ENCODE measurements around the gene TXNDC17.

TXNDC17 gene

DNA sequence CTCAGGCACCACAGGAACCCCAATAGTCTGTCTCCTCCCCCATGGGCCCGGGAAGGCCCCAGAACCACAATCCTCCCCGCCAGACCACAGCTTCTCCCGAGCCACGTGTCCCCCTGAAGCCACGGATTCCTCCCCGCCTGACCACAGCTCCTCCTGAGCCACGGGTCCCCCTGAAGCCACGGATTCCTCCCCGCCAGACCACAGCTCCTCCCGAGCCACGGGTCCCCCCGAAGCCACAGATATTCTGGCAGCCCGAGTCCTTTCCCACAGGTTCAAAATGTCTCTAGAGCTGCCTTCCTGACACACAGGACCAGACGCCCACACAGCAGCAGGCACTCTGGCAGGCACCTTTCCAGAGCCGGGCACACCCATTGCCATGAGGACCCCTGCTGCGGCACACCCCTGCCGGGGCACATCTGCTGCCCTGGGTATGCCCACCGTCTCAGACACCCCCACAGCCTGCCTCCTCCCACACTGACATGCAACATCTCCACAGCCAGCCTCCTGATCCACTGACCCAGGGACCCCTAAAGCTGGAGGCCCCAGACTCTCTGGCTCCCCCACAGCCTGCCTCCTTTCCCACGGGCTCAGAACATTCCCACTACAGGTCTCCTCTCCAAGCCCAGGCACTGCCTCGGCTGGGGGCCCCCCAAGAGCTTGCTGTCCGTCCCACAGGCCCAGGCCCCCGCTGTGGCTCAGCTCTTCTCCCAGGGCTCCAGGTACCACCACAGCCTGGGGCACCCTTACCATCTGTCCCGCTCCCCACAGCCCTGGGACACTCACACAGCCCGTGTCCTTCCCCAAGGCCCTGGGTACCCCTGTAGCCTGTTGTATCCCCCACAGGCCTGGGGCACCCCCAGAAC lies 2.6 kb upstream of the TXNDC17 start:
- peak; percentile 37 for DNase-seq (ENCODE audit: low read depth)
- H3K4me3 ChIP-seq (ENCODE audit: low read depth, low read length) = no peak overlapping the region
- TF ChIP-seq, protein P1, sequence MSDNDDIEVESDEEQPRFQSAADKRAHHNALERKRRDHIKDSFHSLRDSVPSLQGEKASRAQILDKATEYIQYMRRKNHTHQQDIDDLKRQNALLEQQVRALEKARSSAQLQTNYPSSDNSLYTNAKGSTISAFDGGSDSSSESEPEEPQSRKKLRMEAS (IDR thresholded peaks at IDR 0.05; ENCODE audit: low read depth, low read length) = no peak
- no peak for TF ChIP-seq POLR2A (IDR thresholded peaks at IDR 0.05; ENCODE audit: extremely low read depth, insufficient read length)

DNA sequence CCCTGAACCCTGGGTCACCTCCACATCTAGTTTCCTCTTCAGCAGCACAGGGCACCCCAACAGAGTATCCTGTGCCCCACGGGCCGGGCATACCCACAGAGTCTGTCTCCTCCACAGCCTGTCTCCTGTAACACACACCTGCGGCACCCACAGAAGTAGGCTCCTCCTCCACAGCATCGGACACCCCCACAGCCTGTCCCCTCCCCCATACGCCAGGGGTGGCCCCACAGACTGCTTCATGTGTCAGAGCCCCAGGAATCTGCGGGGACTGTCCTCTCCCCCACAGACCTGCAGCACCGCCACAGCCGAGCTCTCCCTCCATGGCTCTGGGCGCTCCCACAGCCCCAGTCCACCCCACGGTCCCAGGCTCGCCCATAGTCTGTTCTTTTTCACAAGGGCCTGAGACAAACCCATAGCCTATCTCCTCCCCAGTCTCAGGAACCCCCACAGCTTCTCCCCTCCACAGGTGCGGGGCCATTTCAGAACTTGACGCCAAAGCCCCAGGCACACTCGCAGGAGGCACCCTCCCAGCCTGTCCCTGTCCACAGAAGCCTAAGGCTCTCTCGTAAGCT lies 1.8 kb upstream of the TXNDC17 start:
- peak overlapping the region; percentile 90 for H3K4me3 ChIP-seq (ENCODE audit: low read depth, low read length)
- TF ChIP-seq, protein P2, sequence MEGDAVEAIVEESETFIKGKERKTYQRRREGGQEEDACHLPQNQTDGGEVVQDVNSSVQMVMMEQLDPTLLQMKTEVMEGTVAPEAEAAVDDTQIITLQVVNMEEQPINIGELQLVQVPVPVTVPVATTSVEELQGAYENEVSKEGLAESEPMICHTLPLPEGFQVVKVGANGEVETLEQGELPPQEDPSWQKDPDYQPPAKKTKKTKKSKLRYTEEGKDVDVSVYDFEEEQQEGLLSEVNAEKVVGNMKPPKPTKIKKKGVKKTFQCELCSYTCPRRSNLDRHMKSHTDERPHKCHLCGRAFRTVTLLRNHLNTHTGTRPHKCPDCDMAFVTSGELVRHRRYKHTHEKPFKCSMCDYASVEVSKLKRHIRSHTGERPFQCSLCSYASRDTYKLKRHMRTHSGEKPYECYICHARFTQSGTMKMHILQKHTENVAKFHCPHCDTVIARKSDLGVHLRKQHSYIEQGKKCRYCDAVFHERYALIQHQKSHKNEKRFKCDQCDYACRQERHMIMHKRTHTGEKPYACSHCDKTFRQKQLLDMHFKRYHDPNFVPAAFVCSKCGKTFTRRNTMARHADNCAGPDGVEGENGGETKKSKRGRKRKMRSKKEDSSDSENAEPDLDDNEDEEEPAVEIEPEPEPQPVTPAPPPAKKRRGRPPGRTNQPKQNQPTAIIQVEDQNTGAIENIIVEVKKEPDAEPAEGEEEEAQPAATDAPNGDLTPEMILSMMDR (IDR thresholded peaks at IDR 0.05; ENCODE audit: low read depth, low read length) = no peak
- TF ChIP-seq, protein P1 (IDR thresholded peaks at IDR 0.05; ENCODE audit: low read depth, low read length) = no peak
- TF ChIP-seq MYC (IDR thresholded peaks at IDR 0.05; ENCODE audit: low read depth, low read length) (no peak), POLR2A (IDR thresholded peaks at IDR 0.05; ENCODE audit: extremely low read depth, insufficient read length) (no peak)

DNA sequence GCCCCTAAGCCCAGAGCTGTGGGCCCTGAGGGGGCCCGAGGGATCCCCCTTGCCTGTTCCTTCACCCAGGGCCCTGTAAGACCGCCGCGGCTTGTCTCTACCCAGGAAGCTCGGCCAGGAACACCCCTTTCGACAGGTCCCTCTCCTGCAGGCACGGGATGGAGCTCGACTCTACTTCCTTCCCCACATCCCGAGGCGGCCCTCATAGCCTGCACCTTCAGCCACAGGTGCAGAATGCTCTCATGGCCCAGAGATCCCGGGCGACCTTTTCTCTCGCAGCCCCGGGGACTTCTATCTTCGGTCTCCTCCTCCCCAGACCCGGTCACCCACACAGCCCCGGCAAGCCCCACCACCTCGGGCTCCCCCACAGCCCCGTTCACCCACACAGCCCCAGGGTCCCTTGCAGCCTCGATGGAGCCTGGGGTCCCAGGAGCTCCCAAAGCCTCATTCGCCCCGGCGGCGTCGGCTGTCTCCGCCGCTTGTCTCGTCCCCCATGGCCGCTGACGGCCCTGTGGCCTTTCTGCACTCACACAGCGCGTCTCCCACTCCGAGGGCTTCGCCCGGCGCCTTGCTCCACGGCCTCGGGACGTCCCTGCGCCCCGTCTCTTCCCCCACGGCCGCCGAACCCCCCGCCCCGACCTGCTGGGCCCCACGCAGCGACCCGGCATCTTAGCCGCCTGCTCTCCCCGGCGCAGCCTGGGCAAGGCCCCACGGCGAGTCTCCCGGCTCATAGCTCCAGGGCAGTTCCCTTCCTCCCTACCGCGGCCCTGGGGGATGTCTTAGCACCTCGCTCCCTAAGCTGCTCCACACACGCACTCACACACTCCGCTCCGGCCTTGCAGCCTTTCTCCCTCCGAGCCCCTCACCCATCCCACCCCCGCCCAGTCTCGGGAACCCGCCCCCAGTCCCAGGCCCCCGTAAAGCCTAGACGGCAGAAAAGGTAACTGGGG lies 999 bp upstream of the TXNDC17 start:
- TF ChIP-seq, protein P1 (IDR thresholded peaks at IDR 0.05; ENCODE audit: low read depth, low read length) = no peak
- TF ChIP-seq POLR2A (IDR thresholded peaks at IDR 0.05; ENCODE audit: extremely low read depth, insufficient read length) = no peak
- TF ChIP-seq MYC (IDR thresholded peaks at IDR 0.05; ENCODE audit: low read depth, low read length) = no peak
- TF ChIP-seq, protein P2 (IDR thresholded peaks at IDR 0.05; ENCODE audit: low read depth, low read length) = no peak
- H3K4me3 ChIP-seq (ENCODE audit: low read depth, low read length) = peak overlapping the region; percentile 90
- peak; percentile 55 for DNase-seq (ENCODE audit: low read depth)

More for the DNA sequence above, 1.8 kb upstream of the TXNDC17 start:
- no peak for DNase-seq (ENCODE audit: low read depth)

DNA sequence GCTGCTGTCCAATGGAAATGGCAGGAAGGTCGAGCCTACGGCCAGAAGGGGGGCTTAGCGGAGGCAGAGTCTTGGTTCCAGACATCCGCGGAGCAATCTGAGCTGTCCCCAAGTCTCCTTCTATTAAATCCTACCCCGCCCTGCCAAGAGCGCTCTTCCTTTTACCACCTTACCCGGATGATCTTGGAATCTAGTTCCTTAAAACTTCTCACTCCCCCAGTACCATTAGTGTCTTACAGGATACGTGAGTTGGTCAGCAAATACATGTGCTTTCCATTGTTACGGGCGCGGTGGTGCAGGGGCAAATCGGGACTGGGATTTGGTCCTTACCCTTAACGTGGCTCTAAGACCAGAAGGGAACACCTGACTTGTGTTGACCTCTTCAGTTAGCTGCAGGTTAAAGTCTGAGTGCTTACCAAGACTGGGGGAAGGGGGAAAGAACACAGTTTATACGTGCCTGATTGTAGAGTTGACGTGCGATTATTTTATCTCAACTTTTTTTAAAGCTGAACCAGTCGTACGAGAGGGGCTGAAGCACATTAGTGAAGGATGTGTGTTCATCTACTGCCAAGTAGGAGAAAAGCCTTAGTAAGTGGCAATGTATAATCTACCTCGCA lies 495 bp downstream of the TXNDC17 start:
- H3K4me3 ChIP-seq (ENCODE audit: low read depth, low read length) = peak overlapping the region; percentile 90
- no peak for DNase-seq (ENCODE audit: low read depth)

DNA sequence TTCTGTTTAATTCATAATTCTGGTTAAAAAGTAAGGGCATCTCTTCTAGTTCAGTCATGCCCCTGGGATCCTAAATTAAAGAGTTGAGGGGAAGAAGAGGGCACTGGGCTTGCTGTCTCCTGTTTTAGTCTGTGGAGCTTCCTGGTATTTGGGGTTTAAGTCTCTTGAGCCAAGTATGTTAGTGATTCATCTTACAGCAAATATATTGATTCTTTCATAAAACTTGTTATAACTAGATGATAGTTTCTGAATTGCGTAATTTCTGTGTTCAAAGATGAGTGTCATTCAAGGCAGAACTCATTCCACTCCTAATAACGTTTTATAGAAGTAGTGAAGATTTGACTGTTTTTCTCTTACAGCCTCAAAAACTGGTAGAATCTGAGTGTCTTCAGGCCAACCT lies 1.7 kb downstream of the TXNDC17 start:
- TF ChIP-seq POLR2A (IDR thresholded peaks at IDR 0.05; ENCODE audit: extremely low read depth, insufficient read length) = no peak
- no peak for TF ChIP-seq MYC (IDR thresholded peaks at IDR 0.05; ENCODE audit: low read depth, low read length)
- TF ChIP-seq, protein P1 (IDR thresholded peaks at IDR 0.05; ENCODE audit: low read depth, low read length) = no peak
- TF ChIP-seq, protein P2 (IDR thresholded peaks at IDR 0.05; ENCODE audit: low read depth, low read length) = no peak
- DNase-seq (ENCODE audit: low read depth) = no peak
- H3K4me3 ChIP-seq (ENCODE audit: low read depth, low read length) = peak overlapping the region; percentile 90

More for the DNA sequence above, 495 bp downstream of the TXNDC17 start:
- TF ChIP-seq MYC (IDR thresholded peaks at IDR 0.05; ENCODE audit: low read depth, low read length) = 0 out of 2 replicates have a peak, but pooled peaks have one; percentile 47
- TF ChIP-seq, protein P1 (IDR thresholded peaks at IDR 0.05; ENCODE audit: low read depth, low read length) = peak; percentile 76
- no peak for TF ChIP-seq POLR2A (IDR thresholded peaks at IDR 0.05; ENCODE audit: extremely low read depth, insufficient read length)

Measured in NB4 (cell line).